ENCODE results near the gene YPEL5.

YPEL5 gene

GRCh38 chr2:30165050-30165520 lies 18.3 kb downstream of the YPEL5 start:
- DNase-seq (ENCODE audit: low read depth in 2 of 2) = peak; percentile 66 to 71

- DNase-seq (ENCODE audit: low read depth in 2 of 2) = no peak
Measured at GRCh38 chr2:30165617-30166016, 18.8 kb downstream of the YPEL5 start.

GRCh38 chr2:30172627-30173026 lies 25.8 kb downstream of the YPEL5 start:
- no peak for DNase-seq (ENCODE audit: low read depth in 2 of 2)

- no peak for DNase-seq (ENCODE audit: low read depth in 2 of 2)
Measured at GRCh38 chr2:30177440-30177839, 30.6 kb downstream of the YPEL5 start.

GRCh38 chr2:30177956-30178355 lies 31.1 kb downstream of the YPEL5 start:
- no peak for DNase-seq (ENCODE audit: low read depth in 2 of 2)

GRCh38 chr2:30178618-30179434 lies 32.0 kb downstream of the YPEL5 start:
- DNase-seq (ENCODE audit: low read depth in 2 of 2) = no peak

GRCh38 chr2:30179536-30179935 lies 32.7 kb downstream of the YPEL5 start:
- no peak for DNase-seq (ENCODE audit: low read depth in 2 of 2)

GRCh38 chr2:30180226-30180625 lies 33.4 kb downstream of the YPEL5 start:
- DNase-seq (ENCODE audit: low read depth in 2 of 2) = no peak

GRCh38 chr2:30181176-30181575 lies 34.4 kb downstream of the YPEL5 start:
- no peak for DNase-seq (ENCODE audit: low read depth in 2 of 2)

GRCh38 chr2:30184035-30184434 lies 37.2 kb downstream of the YPEL5 start:
- DNase-seq (ENCODE audit: low read depth in 2 of 2) = no peak

GRCh38 chr2:30185178-30185577 lies 38.4 kb downstream of the YPEL5 start:
- no peak for DNase-seq (ENCODE audit: low read depth in 2 of 2)

- DNase-seq (ENCODE audit: low read depth in 2 of 2) = no peak
Measured at GRCh38 chr2:30188292-30188691, 41.5 kb downstream of the YPEL5 start.

- no peak for DNase-seq (ENCODE audit: low read depth in 2 of 2)
Measured at GRCh38 chr2:30190637-30191036, 43.8 kb downstream of the YPEL5 start.

- no peak for DNase-seq (ENCODE audit: low read depth in 2 of 2)
Measured at GRCh38 chr2:30191107-30191506, 44.3 kb downstream of the YPEL5 start.

- DNase-seq (ENCODE audit: low read depth in 2 of 2) = no peak
Measured at GRCh38 chr2:30191819-30192271, 45.0 kb downstream of the YPEL5 start.

- no peak for DNase-seq (ENCODE audit: low read depth in 2 of 2)
Measured at GRCh38 chr2:30192314-30192713, 45.5 kb downstream of the YPEL5 start.

GRCh38 chr2:30193104-30193681 lies 46.4 kb downstream of the YPEL5 start:
- no peak for DNase-seq (ENCODE audit: low read depth in 2 of 2)

GRCh38 chr2:30194421-30194820 lies 47.6 kb downstream of the YPEL5 start:
- DNase-seq (ENCODE audit: low read depth in 2 of 2) = no peak

GRCh38 chr2:30195016-30195415 lies 48.2 kb downstream of the YPEL5 start:
- DNase-seq (ENCODE audit: low read depth in 2 of 2) = no peak

- no peak for DNase-seq (ENCODE audit: low read depth in 2 of 2)
Measured at GRCh38 chr2:30197570-30198192, 50.9 kb downstream of the YPEL5 start.

- DNase-seq (ENCODE audit: low read depth in 2 of 2) = no peak
Measured at GRCh38 chr2:30201990-30202389, 55.2 kb downstream of the YPEL5 start.

- DNase-seq (ENCODE audit: low read depth in 2 of 2) = no peak
Measured at GRCh38 chr2:30203156-30203555, 56.3 kb downstream of the YPEL5 start.

- DNase-seq (ENCODE audit: low read depth in 2 of 2) = no peak
Measured at GRCh38 chr2:30204281-30204680, 57.5 kb downstream of the YPEL5 start.

Measured in fibroblast of skin of left biceps (primary cell).